K562 (cell line): ENCODE results near the gene USP1. TPM values are rescaled to one million over a fixed set of nuclear protein-coding genes. Genes with fewer than 3 reads are reported as not detected.

Experiments
- GATAD2A ChIP-seq: fragments of 450-650 bp; IDR thresholded peaks from 2 replicates; pipeline ENCODE4 v1.6.1; 2017
- NBN ChIP-seq: fragments of 450-650 bp; IDR thresholded peaks from 2 replicates; pipeline ENCODE4 v1.6.1; 2016; ENCODE audit warnings: low read depth, mild to moderate bottlenecking
- NFRKB ChIP-seq: fragments of 450-650 bp; IDR thresholded peaks from 2 replicates; pipeline ENCODE4 v1.6.1; 2016; ENCODE audit warnings: low read depth
- PHTF2 ChIP-seq: fragments of 250-450 bp; sonication (Bioruptor Pico); IDR thresholded peaks from 2 replicates; pipeline ENCODE4 v1.5.0; 2021; ENCODE audit warnings: mild to moderate bottlenecking
- SRSF7 ChIP-seq: fragments of 200-400 bp; formaldehyde crosslinking; optimal IDR thresholded peaks from 2 replicates; pipeline ENCODE3; 2017; ENCODE audit warnings: mild to moderate bottlenecking, low read depth, low read length
- SRSF9 ChIP-seq: fragments of 200-400 bp; formaldehyde crosslinking; IDR thresholded peaks from 2 replicates; pipeline ENCODE4 v1.6.1; 2017; ENCODE audit warnings: low read depth, low read length, borderline replicate concordance
- TAF15 ChIP-seq: fragments of 200-400 bp; formaldehyde crosslinking; IDR thresholded peaks from 2 replicates; pipeline ENCODE4 v1.6.1; 2017; ENCODE audit warnings: mild to moderate bottlenecking, low read depth, low read length, moderate library complexity
- ZNF165 ChIP-seq: fragments of 250-450 bp; sonication (Bioruptor Pico); IDR thresholded peaks from 2 replicates; pipeline ENCODE4 v1.4.0; 2020; ENCODE audit warnings: borderline replicate concordance
- ZNF551 ChIP-seq: fragments of 250-450 bp; sonication (Bioruptor Pico); IDR thresholded peaks from 2 replicates; pipeline ENCODE4 v1.5.0; 2021; ENCODE audit warnings: mild to moderate bottlenecking, moderate library complexity
- polyA plus RNA-seq, 8 experiments: library from polyadenylated mRNA; depleted of rRNA in 4 of 8; stranded (reverse) in 5 of 8; unstranded in 3 of 8; fragments of >200 nt; fragmentation: Nextera tagmentation in 2 of 8; fragmentation: Illumina TruSeq in 1 of 8; extraction: Ambion mirVana in 2 of 8; extraction: Trizol in 1 of 8; gene quantifications; 2 replicates each; pipeline versions ENCODE4 v1.2.1 to v1.2.3, GENCODE V29; 2011 to 2014; ENCODE audit warnings: inconsistent platforms in 1 of 8, missing spikeins in 1 of 8
- total RNA-seq, 7 experiments: library from RNA; depleted of rRNA in 6 of 7; stranded (reverse); fragments of >200 nt in 6 of 7; fragmentation: Illumina TruSeq in 2 of 7; extraction: Trizol in 2 of 7; gene quantifications; 2 replicates each; pipeline versions ENCODE4 v1.2.1 to v1.2.3, GENCODE V29; 2011 to 2021; ENCODE audit warnings: low replicate concordance in 1 of 7
- TF ChIP-seq, protein P1 (sequence below): fragments of 450-650 bp; IDR thresholded peaks from 2 replicates; pipeline ENCODE4 v1.6.1; 2016; ENCODE audit warnings: mild to moderate bottlenecking, moderate library complexity
- TF ChIP-seq, protein P2 (sequence below): fragments of 250-450 bp; sonication (Bioruptor Pico); IDR thresholded peaks from 2 replicates; pipeline ENCODE4 v1.8.0; 2022; ENCODE audit warnings: moderate library complexity, mild to moderate bottlenecking, inconsistent platforms
- TF ChIP-seq, protein P3 (sequence below): sonication (generic); IDR thresholded peaks from 2 replicates; pipeline ENCODE4 v1.6.1; 2016
- TF ChIP-seq, protein P4 (sequence below): fragments of 250-450 bp; sonication (Bioruptor Pico); IDR thresholded peaks from 2 replicates; pipeline ENCODE4 v1.6.1; 2021; ENCODE audit warnings: mild to moderate bottlenecking
- TF ChIP-seq, protein P5 (sequence below): conservative IDR thresholded peaks from 2 replicates; pipeline ENCODE4 v1.6.1; 2011; ENCODE audit warnings: low read depth, mild to moderate bottlenecking, low read length; ENCODE audit not compliant: control insufficient read depth

Gene USP1
- total and polyA plus RNA-seq, 9 of the 15 experiments (the other 6 are each of a cell fraction or from before 2014, with no cell fraction given): 27.3 to 87.9 (median 51.7) TPM

DNA sequence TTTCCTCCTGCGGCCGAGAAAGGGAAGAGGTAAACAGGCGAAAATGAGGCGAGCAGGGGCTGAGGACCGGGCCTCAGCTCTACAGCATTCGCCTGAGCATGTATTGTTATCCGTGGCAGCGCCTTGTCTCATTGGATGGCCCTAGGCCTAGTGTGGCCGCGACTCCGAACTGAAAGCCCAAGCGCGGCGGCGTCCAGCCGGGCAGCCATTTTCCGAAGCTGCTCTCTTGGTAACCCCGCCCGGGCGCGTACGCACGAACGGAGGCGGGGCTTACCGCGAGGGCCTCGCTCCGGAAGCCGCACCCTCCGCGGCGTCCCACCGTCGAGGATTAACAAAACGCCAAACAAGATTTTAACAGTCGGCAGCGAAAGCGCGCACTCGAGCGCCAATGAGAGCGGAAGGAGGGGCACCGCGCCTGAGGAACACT lies 797 bp upstream of the USP1 start (continued):
- TF ChIP-seq, protein P1, sequence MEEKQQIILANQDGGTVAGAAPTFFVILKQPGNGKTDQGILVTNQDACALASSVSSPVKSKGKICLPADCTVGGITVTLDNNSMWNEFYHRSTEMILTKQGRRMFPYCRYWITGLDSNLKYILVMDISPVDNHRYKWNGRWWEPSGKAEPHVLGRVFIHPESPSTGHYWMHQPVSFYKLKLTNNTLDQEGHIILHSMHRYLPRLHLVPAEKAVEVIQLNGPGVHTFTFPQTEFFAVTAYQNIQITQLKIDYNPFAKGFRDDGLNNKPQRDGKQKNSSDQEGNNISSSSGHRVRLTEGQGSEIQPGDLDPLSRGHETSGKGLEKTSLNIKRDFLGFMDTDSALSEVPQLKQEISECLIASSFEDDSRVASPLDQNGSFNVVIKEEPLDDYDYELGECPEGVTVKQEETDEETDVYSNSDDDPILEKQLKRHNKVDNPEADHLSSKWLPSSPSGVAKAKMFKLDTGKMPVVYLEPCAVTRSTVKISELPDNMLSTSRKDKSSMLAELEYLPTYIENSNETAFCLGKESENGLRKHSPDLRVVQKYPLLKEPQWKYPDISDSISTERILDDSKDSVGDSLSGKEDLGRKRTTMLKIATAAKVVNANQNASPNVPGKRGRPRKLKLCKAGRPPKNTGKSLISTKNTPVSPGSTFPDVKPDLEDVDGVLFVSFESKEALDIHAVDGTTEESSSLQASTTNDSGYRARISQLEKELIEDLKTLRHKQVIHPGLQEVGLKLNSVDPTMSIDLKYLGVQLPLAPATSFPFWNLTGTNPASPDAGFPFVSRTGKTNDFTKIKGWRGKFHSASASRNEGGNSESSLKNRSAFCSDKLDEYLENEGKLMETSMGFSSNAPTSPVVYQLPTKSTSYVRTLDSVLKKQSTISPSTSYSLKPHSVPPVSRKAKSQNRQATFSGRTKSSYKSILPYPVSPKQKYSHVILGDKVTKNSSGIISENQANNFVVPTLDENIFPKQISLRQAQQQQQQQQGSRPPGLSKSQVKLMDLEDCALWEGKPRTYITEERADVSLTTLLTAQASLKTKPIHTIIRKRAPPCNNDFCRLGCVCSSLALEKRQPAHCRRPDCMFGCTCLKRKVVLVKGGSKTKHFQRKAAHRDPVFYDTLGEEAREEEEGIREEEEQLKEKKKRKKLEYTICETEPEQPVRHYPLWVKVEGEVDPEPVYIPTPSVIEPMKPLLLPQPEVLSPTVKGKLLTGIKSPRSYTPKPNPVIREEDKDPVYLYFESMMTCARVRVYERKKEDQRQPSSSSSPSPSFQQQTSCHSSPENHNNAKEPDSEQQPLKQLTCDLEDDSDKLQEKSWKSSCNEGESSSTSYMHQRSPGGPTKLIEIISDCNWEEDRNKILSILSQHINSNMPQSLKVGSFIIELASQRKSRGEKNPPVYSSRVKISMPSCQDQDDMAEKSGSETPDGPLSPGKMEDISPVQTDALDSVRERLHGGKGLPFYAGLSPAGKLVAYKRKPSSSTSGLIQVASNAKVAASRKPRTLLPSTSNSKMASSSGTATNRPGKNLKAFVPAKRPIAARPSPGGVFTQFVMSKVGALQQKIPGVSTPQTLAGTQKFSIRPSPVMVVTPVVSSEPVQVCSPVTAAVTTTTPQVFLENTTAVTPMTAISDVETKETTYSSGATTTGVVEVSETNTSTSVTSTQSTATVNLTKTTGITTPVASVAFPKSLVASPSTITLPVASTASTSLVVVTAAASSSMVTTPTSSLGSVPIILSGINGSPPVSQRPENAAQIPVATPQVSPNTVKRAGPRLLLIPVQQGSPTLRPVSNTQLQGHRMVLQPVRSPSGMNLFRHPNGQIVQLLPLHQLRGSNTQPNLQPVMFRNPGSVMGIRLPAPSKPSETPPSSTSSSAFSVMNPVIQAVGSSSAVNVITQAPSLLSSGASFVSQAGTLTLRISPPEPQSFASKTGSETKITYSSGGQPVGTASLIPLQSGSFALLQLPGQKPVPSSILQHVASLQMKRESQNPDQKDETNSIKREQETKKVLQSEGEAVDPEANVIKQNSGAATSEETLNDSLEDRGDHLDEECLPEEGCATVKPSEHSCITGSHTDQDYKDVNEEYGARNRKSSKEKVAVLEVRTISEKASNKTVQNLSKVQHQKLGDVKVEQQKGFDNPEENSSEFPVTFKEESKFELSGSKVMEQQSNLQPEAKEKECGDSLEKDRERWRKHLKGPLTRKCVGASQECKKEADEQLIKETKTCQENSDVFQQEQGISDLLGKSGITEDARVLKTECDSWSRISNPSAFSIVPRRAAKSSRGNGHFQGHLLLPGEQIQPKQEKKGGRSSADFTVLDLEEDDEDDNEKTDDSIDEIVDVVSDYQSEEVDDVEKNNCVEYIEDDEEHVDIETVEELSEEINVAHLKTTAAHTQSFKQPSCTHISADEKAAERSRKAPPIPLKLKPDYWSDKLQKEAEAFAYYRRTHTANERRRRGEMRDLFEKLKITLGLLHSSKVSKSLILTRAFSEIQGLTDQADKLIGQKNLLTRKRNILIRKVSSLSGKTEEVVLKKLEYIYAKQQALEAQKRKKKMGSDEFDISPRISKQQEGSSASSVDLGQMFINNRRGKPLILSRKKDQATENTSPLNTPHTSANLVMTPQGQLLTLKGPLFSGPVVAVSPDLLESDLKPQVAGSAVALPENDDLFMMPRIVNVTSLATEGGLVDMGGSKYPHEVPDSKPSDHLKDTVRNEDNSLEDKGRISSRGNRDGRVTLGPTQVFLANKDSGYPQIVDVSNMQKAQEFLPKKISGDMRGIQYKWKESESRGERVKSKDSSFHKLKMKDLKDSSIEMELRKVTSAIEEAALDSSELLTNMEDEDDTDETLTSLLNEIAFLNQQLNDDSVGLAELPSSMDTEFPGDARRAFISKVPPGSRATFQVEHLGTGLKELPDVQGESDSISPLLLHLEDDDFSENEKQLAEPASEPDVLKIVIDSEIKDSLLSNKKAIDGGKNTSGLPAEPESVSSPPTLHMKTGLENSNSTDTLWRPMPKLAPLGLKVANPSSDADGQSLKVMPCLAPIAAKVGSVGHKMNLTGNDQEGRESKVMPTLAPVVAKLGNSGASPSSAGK: 0 out of 2 replicates have a peak, but pooled peaks have one; percentile 51
- TF ChIP-seq, protein P2, sequence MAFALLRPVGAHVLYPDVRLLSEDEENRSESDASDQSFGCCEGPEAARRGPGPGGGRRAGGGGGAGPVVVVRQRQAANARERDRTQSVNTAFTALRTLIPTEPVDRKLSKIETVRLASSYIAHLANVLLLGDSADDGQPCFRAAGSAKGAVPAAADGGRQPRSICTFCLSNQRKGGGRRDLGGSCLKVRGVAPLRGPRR (CRISPR knock-in tag): no peak
- TF ChIP-seq, protein P3, sequence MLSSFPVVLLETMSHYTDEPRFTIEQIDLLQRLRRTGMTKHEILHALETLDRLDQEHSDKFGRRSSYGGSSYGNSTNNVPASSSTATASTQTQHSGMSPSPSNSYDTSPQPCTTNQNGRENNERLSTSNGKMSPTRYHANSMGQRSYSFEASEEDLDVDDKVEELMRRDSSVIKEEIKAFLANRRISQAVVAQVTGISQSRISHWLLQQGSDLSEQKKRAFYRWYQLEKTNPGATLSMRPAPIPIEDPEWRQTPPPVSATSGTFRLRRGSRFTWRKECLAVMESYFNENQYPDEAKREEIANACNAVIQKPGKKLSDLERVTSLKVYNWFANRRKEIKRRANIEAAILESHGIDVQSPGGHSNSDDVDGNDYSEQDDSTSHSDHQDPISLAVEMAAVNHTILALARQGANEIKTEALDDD: no peak
- no peak for TF ChIP-seq GATAD2A
- TF ChIP-seq SRSF9: no peak
- no peak for TF ChIP-seq ZNF165
- no peak for TF ChIP-seq ZNF551 (CRISPR knock-in tag)
- no peak for TF ChIP-seq TAF15
- TF ChIP-seq NFRKB: peak; percentile 96
- 0 out of 2 replicates have a peak, but pooled peaks have one; percentile 15 for TF ChIP-seq NBN
- TF ChIP-seq, protein P4, sequence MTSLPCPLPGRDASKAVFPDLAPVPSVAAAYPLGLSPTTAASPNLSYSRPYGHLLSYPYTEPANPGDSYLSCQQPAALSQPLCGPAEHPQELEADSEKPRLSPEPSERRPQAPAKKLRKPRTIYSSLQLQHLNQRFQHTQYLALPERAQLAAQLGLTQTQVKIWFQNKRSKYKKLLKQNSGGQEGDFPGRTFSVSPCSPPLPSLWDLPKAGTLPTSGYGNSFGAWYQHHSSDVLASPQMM (CRISPR knock-in tag): no peak
- TF ChIP-seq, protein P5, sequence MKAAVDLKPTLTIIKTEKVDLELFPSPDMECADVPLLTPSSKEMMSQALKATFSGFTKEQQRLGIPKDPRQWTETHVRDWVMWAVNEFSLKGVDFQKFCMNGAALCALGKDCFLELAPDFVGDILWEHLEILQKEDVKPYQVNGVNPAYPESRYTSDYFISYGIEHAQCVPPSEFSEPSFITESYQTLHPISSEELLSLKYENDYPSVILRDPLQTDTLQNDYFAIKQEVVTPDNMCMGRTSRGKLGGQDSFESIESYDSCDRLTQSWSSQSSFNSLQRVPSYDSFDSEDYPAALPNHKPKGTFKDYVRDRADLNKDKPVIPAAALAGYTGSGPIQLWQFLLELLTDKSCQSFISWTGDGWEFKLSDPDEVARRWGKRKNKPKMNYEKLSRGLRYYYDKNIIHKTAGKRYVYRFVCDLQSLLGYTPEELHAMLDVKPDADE: no peak
- no peak for TF ChIP-seq PHTF2 (CRISPR knock-in tag)
- no peak for TF ChIP-seq SRSF7
